IMR-90 (cell line): Measurements from ENCODE around the gene TRAFD1. TPM values are rescaled to one million over a fixed set of nuclear protein-coding genes. Genes with fewer than 3 reads are reported as not detected.

Experiments
- ATAC-seq: fragments of 200-7000 bp; cut with Tn5 transposase; 2 replicates; pipeline ENCODE4 v1.9.1; 2020; ENCODE audit warnings: low read depth, mild to moderate bottlenecking, moderate library complexity
- BruUV-seq: library from RNA; stranded (reverse); fragments of 400-500 nt; replicated peaks from 2 replicates; lab custom pipeline; 2021; lab: Mats Ljungman, UMichigan
- CTCF ChIA-PET: fragments of 300-600 bp; formaldehyde crosslinking; extraction: SDS; loops from one replicate; lab custom pipeline; 2021; ENCODE audit warnings: antibody characterized with exemption; lab: Yijun Ruan, JAX
- POLR2A ChIA-PET: fragments of 300-600 bp; sonication (Branson Sonifier 250); formaldehyde crosslinking; loops from one replicate; lab custom pipeline; 2022; ENCODE audit warnings: antibody characterized with exemption; ENCODE audit not compliant: unreplicated experiment; lab: Charles Lee
- DNase-seq: peaks from one replicate; pipeline ENCODE4 v3.0.0; 2013
- H2AFZ ChIP-seq: replicated peaks from 2 replicates; pipeline ENCODE3; 2013; ENCODE audit warnings: low read length, mild to moderate bottlenecking; ENCODE audit not compliant: poor library complexity
- H2AK5ac ChIP-seq: 2 replicates; pipeline ENCODE4 v1.6.1; 2013; ENCODE audit warnings: low read depth, low read length, inconsistent platforms
- H2AK9ac ChIP-seq: replicated peaks from 2 replicates; pipeline ENCODE3; 2013; ENCODE audit warnings: mild to moderate bottlenecking, low read depth, low read length, moderate library complexity; ENCODE audit not compliant: poor library complexity
- H2BK120ac ChIP-seq: 2 replicates; pipeline ENCODE4 v1.6.1; 2013; ENCODE audit warnings: low read depth, low read length, inconsistent platforms
- H2BK15ac ChIP-seq: 3 replicates; pipeline ENCODE4 v1.6.1; 2013; ENCODE audit warnings: low read depth, low read length, inconsistent platforms
- H2BK20ac ChIP-seq: 2 replicates; pipeline ENCODE4 v1.6.1; 2013; ENCODE audit warnings: low read depth, mild to moderate bottlenecking, inconsistent platforms, low read length, moderate library complexity
- H2BK5ac ChIP-seq: 2 replicates; pipeline ENCODE4 v1.6.1; 2013; ENCODE audit warnings: mild to moderate bottlenecking, low read depth, low read length, inconsistent platforms; ENCODE audit not compliant: poor library complexity, severe bottlenecking
- H3K14ac ChIP-seq: replicated peaks from 2 replicates; pipeline ENCODE4 v1.6.1; 2013; ENCODE audit warnings: low read depth, low read length, inconsistent platforms
- H3K18ac ChIP-seq: 2 replicates; pipeline ENCODE4 v1.6.1; 2013; ENCODE audit warnings: low read depth, low read length, control low read depth
- H3K23ac ChIP-seq: 2 replicates; pipeline ENCODE4 v1.6.1; 2013; ENCODE audit warnings: low read depth, low read length, inconsistent platforms
- H3K27ac ChIP-seq: 2 replicates; pipeline ENCODE4 v1.5.1; 2013; ENCODE audit warnings: mild to moderate bottlenecking, control low read depth, low read length; ENCODE audit not compliant: insufficient read depth
- H3K27me3 ChIP-seq: 2 replicates; pipeline ENCODE4 v1.6.1; 2013; ENCODE audit warnings: low read length; ENCODE audit not compliant: control insufficient read depth, insufficient read depth
- H3K36me3 ChIP-seq: 2 replicates; pipeline ENCODE4 v1.6.1; 2013; ENCODE audit warnings: low read length, mixed read lengths; ENCODE audit not compliant: control insufficient read depth, insufficient read depth
- H3K4ac ChIP-seq: 2 replicates; pipeline ENCODE4 v1.6.1; 2013; ENCODE audit warnings: low read depth, low read length, inconsistent platforms
- H3K4me1 ChIP-seq: 2 replicates; pipeline ENCODE4 v1.6.1; 2013; ENCODE audit warnings: low read length, mixed read lengths; ENCODE audit not compliant: control insufficient read depth, insufficient read depth
- H3K4me2 ChIP-seq: 2 replicates; pipeline ENCODE4 v1.6.1; 2013; ENCODE audit warnings: low read depth, mild to moderate bottlenecking, control low read depth, low read length, moderate library complexity
- H3K4me3 ChIP-seq: 2 replicates; pipeline ENCODE4 v1.5.1; 2013; ENCODE audit warnings: low read depth, mild to moderate bottlenecking, control low read depth, low read length, moderate library complexity; ENCODE audit not compliant: insufficient read depth
- H3K56ac ChIP-seq: 2 replicates; pipeline ENCODE4 v1.6.1; 2013; ENCODE audit warnings: low read length, inconsistent platforms; ENCODE audit not compliant: insufficient read depth; ENCODE audit errors: extremely low read depth
- H3K79me1 ChIP-seq, 2 experiments: 2 replicates each; pipeline ENCODE4 v1.6.1; 2013; ENCODE audit warnings: low read length in 2 of 2, inconsistent platforms in 1 of 2, low read depth in 1 of 2
- H3K9ac ChIP-seq: 2 replicates; pipeline ENCODE4 v1.6.1; 2013; ENCODE audit warnings: low read depth, low read length, control low read depth
- H3K9me1 ChIP-seq: 2 replicates; pipeline ENCODE4 v1.6.1; 2013; ENCODE audit warnings: low read length, inconsistent platforms; ENCODE audit not compliant: insufficient read depth
- H3K9me3 ChIP-seq: 2 replicates; pipeline ENCODE4 v1.6.1; 2013; ENCODE audit warnings: low read length; ENCODE audit not compliant: control insufficient read depth, insufficient read depth
- H4K20me1 ChIP-seq: 2 replicates; pipeline ENCODE4 v1.6.1; 2013; ENCODE audit warnings: low read length, inconsistent platforms; ENCODE audit not compliant: insufficient read depth
- H4K5ac ChIP-seq: 2 replicates; pipeline ENCODE4 v1.6.1; 2013; ENCODE audit warnings: mild to moderate bottlenecking, low read depth, low read length, control low read depth
- H4K8ac ChIP-seq, 2 experiments: 2 replicates each; pipeline ENCODE4 v1.6.1; 2013; ENCODE audit warnings: low read depth in 2 of 2, low read length in 2 of 2, control low read depth in 1 of 2, inconsistent platforms in 1 of 2
- H4K91ac ChIP-seq: 2 replicates; pipeline ENCODE4 v1.6.1; 2013; ENCODE audit warnings: low read depth, low read length, inconsistent platforms; ENCODE audit not compliant: insufficient read depth
- ELK1 ChIP-seq: fragments of 150-350 bp; IDR thresholded peaks from 2 replicates; pipeline ENCODE4 v1.6.1; 2016; ENCODE audit warnings: low read depth, mild to moderate bottlenecking, low read length, moderate library complexity, borderline replicate concordance
- MAFK ChIP-seq: IDR thresholded peaks from 2 replicates; pipeline ENCODE4 v1.6.1; 2012; ENCODE audit warnings: low read depth, low read length, improper control_type of control experiment
- MXI1 ChIP-seq: IDR thresholded peaks from 2 replicates; pipeline ENCODE4 v1.6.1; 2012; ENCODE audit warnings: low read depth, mild to moderate bottlenecking, low read length, moderate library complexity, borderline replicate concordance
- RCOR1 ChIP-seq: IDR thresholded peaks from 2 replicates; pipeline ENCODE4 v1.6.1; 2012; ENCODE audit warnings: mild to moderate bottlenecking, low read length, improper control_type of control experiment; ENCODE audit not compliant: insufficient replicate concordance
- WGBS, 2 experiments: methylation state at CpG; one replicate each; pipeline versions ENCODE4 v1.1.5 to v1.1.7; 2013; ENCODE audit warnings: missing lambda C conversion rate in 2 of 2; ENCODE audit not compliant: insufficient read length in 1 of 2; ENCODE audit errors: extremely low coverage in 2 of 2; 5-methylcytosine and 5-hydroxymethylcytosine counted together
- dilution Hi-C: fragments of 300-500 bp; cut with HindIII; formaldehyde crosslinking; loops from one replicate; pipeline ENCODE4 v1.14.3; 2018; ENCODE audit warnings: low sequenced_read_pairs; ENCODE audit not compliant: unreplicated experiment
- in situ Hi-C: fragments of 300-500 bp; cut with MboI; formaldehyde crosslinking; loops from 3 replicates; pipeline ENCODE4 v1.14.3; 2019; ENCODE audit warnings: low sequenced_read_pairs, inconsistent platforms, mixed read lengths
- intact Hi-C: fragments of 100-400 bp; cut with micrococcal nuclease; formaldehyde crosslinking; loops from 2 replicates; pipeline ENCODE4 v1.10.0; 2022
- polyA plus RNA-seq, 3 experiments: library from polyadenylated mRNA; depleted of rRNA; stranded (reverse); fragments of >200 nt; gene quantifications; 2 replicates each; pipeline ENCODE4 v1.2.3, GENCODE V29; 2012; ENCODE audit warnings: low replicate concordance in 1 of 3
- total RNA-seq: library from RNA; depleted of rRNA; stranded (reverse); fragments of >200 nt; gene quantifications from 2 replicates; pipeline ENCODE4 v1.2.3, GENCODE V29; 2012
- TF ChIP-seq, protein P1 (sequence below): fragments of 150-350 bp; IDR thresholded peaks from 2 replicates; pipeline ENCODE4 v1.6.1; 2017; ENCODE audit warnings: mild to moderate bottlenecking, antibody characterized with exemption, low read length, low read depth

The TRAFD1 gene
- total and polyA plus RNA-seq, 2 of the 4 experiments (the other 2 are of a cell fraction): 41.3 to 70.4 TPM

DNA sequence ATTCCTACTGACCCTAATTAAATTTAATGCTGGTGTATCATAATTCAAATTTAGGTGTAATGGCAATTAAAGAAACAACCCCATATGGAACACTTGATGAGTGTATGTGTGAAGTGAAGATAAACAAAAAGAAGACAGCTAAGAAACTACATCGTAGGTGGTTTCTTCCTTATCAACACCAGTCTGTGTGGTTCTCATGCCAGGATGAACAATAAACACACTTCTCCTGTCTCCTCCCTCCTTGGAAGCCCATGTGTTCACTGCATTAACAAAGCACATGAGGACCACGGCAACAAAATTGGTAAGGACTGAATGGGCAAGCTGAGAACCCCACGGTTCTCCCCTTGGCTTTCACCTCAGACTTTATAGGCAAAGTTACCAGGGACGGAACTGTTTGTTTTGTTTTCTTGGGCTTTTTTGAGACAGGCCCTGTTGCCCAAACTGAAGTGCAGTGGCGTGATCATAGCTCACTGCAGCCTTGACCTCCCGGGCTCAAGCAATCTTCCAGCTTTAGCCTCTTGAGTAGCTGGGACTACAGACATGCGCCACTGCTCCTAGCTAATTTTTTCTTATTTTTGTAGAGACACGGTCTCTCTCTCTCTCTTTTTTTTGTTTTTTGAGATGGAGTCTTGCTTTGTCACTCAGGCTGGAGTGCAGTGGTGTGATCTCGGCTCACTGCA lies 71.0 kb downstream of the TRAFD1 start:
- intact Hi-C loops (loop anchor here (5.0 kb wide), 1 partner anchor 41 kb away; no protein-coding TSS in a partner anchor), in situ Hi-C loops (loop anchor here (5.0 kb wide), 1 partner anchor 191 kb away; no protein-coding TSS in a partner anchor), dilution Hi-C loops (no loop called here)
- Histone ChIP-seq H3K27ac (no peak overlapping the region), H3K23ac (no peak overlapping the region), H2BK15ac (no peak overlapping the region), H4K91ac (no peak overlapping the region), H2AK5ac (no peak overlapping the region), H3K36me3 (peaks cover 52% of the 10 kb centered on the region), H2BK5ac (no peak overlapping the region), H3K4me3 (no peak overlapping the region), H3K14ac (no peak overlapping the region), H2AK9ac (no peak overlapping the region), H3K4me1 (peaks cover 10% of the 10 kb centered on the region), H3K27me3 (no peaks in the 10 kb centered on the region), H3K4ac (no peak overlapping the region), H3K4me2 (no peak overlapping the region), H2BK20ac (no peak overlapping the region), H2AFZ (no peak overlapping the region), H3K9me3 (no peaks in the 10 kb centered on the region), H4K5ac (no peak overlapping the region), H4K20me1 (peaks cover 5% of the 10 kb centered on the region; the same call in 1 of the 2 replicates), H3K79me1 (peaks cover 0 to 1% of the 10 kb centered on the region in 2 experiments; a peak in 2 of 4 replicates), H3K56ac (no peak overlapping the region), H3K18ac (no peak overlapping the region), H3K9me1 (peaks cover 7% of the 10 kb centered on the region), H4K8ac (no peak overlapping the region), H3K9ac (no peak overlapping the region), H2BK120ac (no peak overlapping the region)
- TF ChIP-seq RCOR1 (no peak), MXI1 (no peak), ELK1 (no peak), MAFK (no peak)
- TF ChIP-seq, protein P1, sequence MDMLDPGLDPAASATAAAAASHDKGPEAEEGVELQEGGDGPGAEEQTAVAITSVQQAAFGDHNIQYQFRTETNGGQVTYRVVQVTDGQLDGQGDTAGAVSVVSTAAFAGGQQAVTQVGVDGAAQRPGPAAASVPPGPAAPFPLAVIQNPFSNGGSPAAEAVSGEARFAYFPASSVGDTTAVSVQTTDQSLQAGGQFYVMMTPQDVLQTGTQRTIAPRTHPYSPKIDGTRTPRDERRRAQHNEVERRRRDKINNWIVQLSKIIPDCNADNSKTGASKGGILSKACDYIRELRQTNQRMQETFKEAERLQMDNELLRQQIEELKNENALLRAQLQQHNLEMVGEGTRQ: no peak
- POLR2A ChIA-PET: no interaction called here
- WGBS, 2 experiments: no CpG with 5 or more reads among the region's 9 CpGs
- CTCF ChIA-PET: interaction anchor here (1.5 kb wide), 1 partner anchor 191 kb away, joined by 4 read pairs; no protein-coding TSS in a partner anchor
- ATAC-seq (no peak), DNase-seq (no peak)
- no TSS peak for BruUV-seq
